H9 (cell line): Measurements from ENCODE around the gene SCN8A. TPM values are rescaled to one million over a fixed set of nuclear protein-coding genes. Genes with fewer than 3 reads are reported as not detected.

Source experiments
- DNase-seq: peaks from one replicate; pipeline ENCODE4 v3.0.0-alpha.2; 2017
- H2AFZ ChIP-seq: one replicate; pipeline ENCODE4 v1.6.1; 2013; ENCODE audit warnings: mild to moderate bottlenecking, low read length, control low read depth, moderate library complexity
- H2AK5ac ChIP-seq: 2 replicates; pipeline ENCODE4 v1.6.1; 2013; ENCODE audit warnings: low read length, control low read depth, mixed read lengths; ENCODE audit not compliant: insufficient read length
- H2BK120ac ChIP-seq: one replicate; pipeline ENCODE4 v1.6.1; 2013; ENCODE audit warnings: low read depth, mild to moderate bottlenecking, low read length, control low read depth, inconsistent platforms; ENCODE audit not compliant: poor library complexity, severe bottlenecking
- H2BK12ac ChIP-seq: 2 replicates; pipeline ENCODE4 v1.6.1; 2013; ENCODE audit warnings: low read length, control low read depth, mixed read lengths, low read depth; ENCODE audit not compliant: insufficient read length
- H2BK15ac ChIP-seq: 2 replicates; pipeline ENCODE4 v1.6.1; 2013; ENCODE audit warnings: low read depth, low read length, control low read depth
- H2BK20ac ChIP-seq: one replicate; pipeline ENCODE4 v1.6.1; 2013; ENCODE audit warnings: low read depth, mild to moderate bottlenecking, low read length, control low read depth, inconsistent platforms; ENCODE audit not compliant: poor library complexity, severe bottlenecking
- H2BK5ac ChIP-seq: 2 replicates; pipeline ENCODE4 v1.6.1; 2013; ENCODE audit warnings: low read length, control low read depth, mixed read lengths; ENCODE audit not compliant: insufficient read length
- H3K14ac ChIP-seq: 2 replicates; pipeline ENCODE4 v1.6.1; 2013; ENCODE audit warnings: low read length, control low read depth; ENCODE audit not compliant: insufficient read depth
- H3K18ac ChIP-seq: 2 replicates; pipeline ENCODE4 v1.6.1; 2013; ENCODE audit warnings: low read depth, mild to moderate bottlenecking, mixed read lengths, low read length, control low read depth; ENCODE audit not compliant: insufficient read length
- H3K23ac ChIP-seq: 2 replicates; pipeline ENCODE4 v1.6.1; 2013; ENCODE audit warnings: low read length, control low read depth, mixed read lengths, low read depth; ENCODE audit not compliant: insufficient read length
- H3K23me2 ChIP-seq: 2 replicates; pipeline ENCODE4 v1.6.1; 2013; ENCODE audit warnings: low read depth, mild to moderate bottlenecking, mixed read lengths, low read length, control low read depth; ENCODE audit not compliant: insufficient read length, poor library complexity, severe bottlenecking
- H3K27ac ChIP-seq: 2 replicates; pipeline ENCODE4 v1.5.1; 2013; ENCODE audit warnings: low read length, control low read depth, mixed read lengths, low read depth; ENCODE audit not compliant: insufficient read length
- H3K27me3 ChIP-seq: 2 replicates; pipeline ENCODE4 v1.6.1; 2013; ENCODE audit warnings: low read length, control low read depth, inconsistent platforms; ENCODE audit not compliant: insufficient read depth
- H3K4ac ChIP-seq: 2 replicates; pipeline ENCODE4 v1.6.1; 2013; ENCODE audit warnings: low read depth, mild to moderate bottlenecking, control low read depth, inconsistent platforms, low read length, moderate library complexity
- H3K4me1 ChIP-seq: 2 replicates; pipeline ENCODE4 v1.6.1; 2013; ENCODE audit warnings: low read length, control low read depth, inconsistent platforms; ENCODE audit not compliant: insufficient read depth
- H3K4me2 ChIP-seq: 2 replicates; pipeline ENCODE4 v1.6.1; 2013; ENCODE audit warnings: low read length, control low read depth, mixed read lengths; ENCODE audit not compliant: insufficient read length, insufficient read depth
- H3K56ac ChIP-seq: 2 replicates; pipeline ENCODE4 v1.6.1; 2013; ENCODE audit warnings: low read depth, mild to moderate bottlenecking, mixed read lengths, low read length, control low read depth; ENCODE audit not compliant: insufficient read length
- H3K79me1 ChIP-seq: 2 replicates; pipeline ENCODE4 v1.6.1; 2013; ENCODE audit warnings: low read depth, mild to moderate bottlenecking, moderate library complexity, low read length, control low read depth, inconsistent platforms; ENCODE audit not compliant: insufficient read depth, poor library complexity, severe bottlenecking
- H3K79me2 ChIP-seq: 2 replicates; pipeline ENCODE4 v1.6.1; 2013; ENCODE audit warnings: low read length, control low read depth, inconsistent platforms; ENCODE audit not compliant: insufficient read depth
- H3K9ac ChIP-seq: 2 replicates; pipeline ENCODE4 v1.6.1; 2013; ENCODE audit warnings: low read length, control low read depth, mixed read lengths; ENCODE audit not compliant: insufficient read length; ENCODE audit errors: extremely low read depth
- H3K9me3 ChIP-seq: one replicate; pipeline ENCODE4 v1.6.1; 2013; ENCODE audit warnings: low read depth, low read length, inconsistent platforms; ENCODE audit not compliant: control insufficient read depth
- H3T11ph ChIP-seq: one replicate; pipeline ENCODE4 v1.6.1; 2013; ENCODE audit warnings: mild to moderate bottlenecking, low read length, control low read depth, inconsistent platforms
- H4K20me1 ChIP-seq: one replicate; pipeline ENCODE4 v1.6.1; 2013; ENCODE audit not compliant: control insufficient read depth, insufficient read length, insufficient read depth
- H4K5ac ChIP-seq: 2 replicates; pipeline ENCODE4 v1.6.1; 2013; ENCODE audit warnings: low read depth, mild to moderate bottlenecking, mixed read lengths, low read length, control low read depth; ENCODE audit not compliant: insufficient read length
- H4K8ac ChIP-seq: replicated peaks from 2 replicates; pipeline ENCODE4 v1.6.1; 2013; ENCODE audit warnings: low read length, control low read depth, mixed read lengths, low read depth; ENCODE audit not compliant: insufficient read length
- H4K91ac ChIP-seq: 2 replicates; pipeline ENCODE4 v1.6.1; 2013; ENCODE audit warnings: low read depth, mild to moderate bottlenecking, moderate library complexity, mixed read lengths, low read length, control low read depth; ENCODE audit not compliant: insufficient read length
- H3K27ac Mint-ChIP-seq, 3 experiments: 2 replicates in 2 of 3; 3 replicates in 1 of 3; pipeline ENCODE4 v1.8.0; 2020 to 2021; ENCODE audit warnings: mixed read lengths in 3 of 3, mild to moderate bottlenecking in 1 of 3, moderate library complexity in 1 of 3
- H3K27me3 Mint-ChIP-seq: 2 replicates; pipeline ENCODE4 v1.8.0; 2021; ENCODE audit warnings: low read depth, mild to moderate bottlenecking, moderate library complexity, mixed read lengths
- H3K36me3 Mint-ChIP-seq, 3 experiments: 2 replicates in 2 of 3; 3 replicates in 1 of 3; pipeline ENCODE4 v1.8.0; 2020 to 2021; ENCODE audit warnings: low read depth in 3 of 3, mixed read lengths in 3 of 3; ENCODE audit not compliant: insufficient read depth in 1 of 3
- H3K4me1 Mint-ChIP-seq, 2 experiments: 2 replicates each; pipeline ENCODE4 v1.8.0; 2020; ENCODE audit warnings: mixed read lengths in 2 of 2
- H3K4me3 Mint-ChIP-seq, 2 experiments: 2 replicates in 1 of 2; 3 replicates in 1 of 2; pipeline ENCODE4 v1.8.0; 2020 to 2021; ENCODE audit warnings: mild to moderate bottlenecking in 2 of 2, mixed read lengths in 2 of 2, moderate library complexity in 1 of 2
- H3K9me3 Mint-ChIP-seq, 2 experiments: 2 replicates in 1 of 2; 3 replicates in 1 of 2; pipeline ENCODE4 v1.8.0; 2020; ENCODE audit warnings: mild to moderate bottlenecking in 2 of 2, mixed read lengths in 2 of 2, moderate library complexity in 1 of 2
- CTCF ChIP-seq: fragments of 200-600 bp; sonication (generic); conservative IDR thresholded peaks from 3 replicates; pipeline ENCODE4 v1.8.0; 2021; ENCODE audit warnings: antibody characterized with exemption, mild to moderate bottlenecking
- WGBS: extraction: QIAGEN DNeasy Blood & Tissue Kit; methylation state at CpG from one replicate; pipeline ENCODE4 v1.1.7; 2013; ENCODE audit warnings: missing lambda C conversion rate, low lambda C conversion rate, mixed read lengths; ENCODE audit not compliant: insufficient read length; ENCODE audit errors: extremely low coverage; 5-methylcytosine and 5-hydroxymethylcytosine counted together
- total RNA-seq: library from RNA; stranded (reverse); gene quantifications from 2 replicates; pipeline ENCODE4 v1.2.1, GENCODE V29; 2021

The SCN8A gene
- total RNA-seq, 1 experiment from 2014 or later, result 15.2 TPM

DNA sequence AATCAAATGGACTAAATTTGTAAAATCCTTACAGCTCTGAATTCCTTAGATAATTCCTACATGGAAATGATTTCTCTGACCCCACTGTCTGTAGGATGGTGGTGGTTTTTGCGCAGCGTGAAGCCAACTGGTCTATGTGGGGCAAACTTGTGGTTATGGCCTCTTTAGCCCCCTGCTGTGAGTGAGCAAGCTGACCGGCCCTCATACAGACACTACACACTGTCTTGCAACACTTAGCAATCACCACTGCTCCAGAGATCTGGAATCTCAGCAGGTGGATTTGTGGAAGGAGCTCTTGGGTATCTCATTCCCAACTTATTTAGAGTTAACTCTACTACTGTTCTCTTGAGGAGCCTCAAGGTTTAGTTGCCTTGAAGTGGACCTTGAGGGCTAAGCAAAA is 70.2 kb downstream of the SCN8A start:
- Mint-ChIP-seq H3K9me3 (no peaks in the 10 kb centered on the region; a peak in 2 of 5 replicates), H3K27me3 (no peaks in the 10 kb centered on the region), H3K4me3 (no peak overlapping the region), H3K4me1 (peaks cover 29 to 36% of the 10 kb centered on the region in 2 experiments), H3K36me3 (peaks cover 14 to 21% (median 20%) of the 10 kb centered on the region in 3 experiments), H3K27ac (no peak overlapping the region)
- no peak overlapping the region for H2BK20ac ChIP-seq
- no peak overlapping the region for H2BK5ac ChIP-seq
- no peaks in the 10 kb centered on the region for H3K4me1 ChIP-seq
- H3K9ac ChIP-seq, result no peak overlapping the region
- H4K91ac ChIP-seq, result no peak overlapping the region
- WGBS, result no CpG with 5 or more reads among the region's 3 CpGs
- H3K79me1 ChIP-seq, result peaks cover 3% of the 10 kb centered on the region
- no peak overlapping the region for H4K8ac ChIP-seq
- no peak overlapping the region for H2AK5ac ChIP-seq
- DNase-seq, result no peak
- no peak overlapping the region for H4K5ac ChIP-seq
- no peak overlapping the region for H3K18ac ChIP-seq
- no peaks in the 10 kb centered on the region for H3K27me3 ChIP-seq
- no peak overlapping the region for H3K23ac ChIP-seq
- H3K14ac ChIP-seq, result no peak overlapping the region
- no peak overlapping the region for H3K4ac ChIP-seq
- no peak overlapping the region for H3K27ac ChIP-seq
- H4K20me1 ChIP-seq, result peaks cover 2% of the 10 kb centered on the region
- TF ChIP-seq CTCF, result no peak
- H3K56ac ChIP-seq, result no peak overlapping the region
- H2BK120ac ChIP-seq, result no peak overlapping the region
- no peak overlapping the region for H2AFZ ChIP-seq
- no peak overlapping the region for H2BK12ac ChIP-seq
- no peak overlapping the region for H3T11ph ChIP-seq
- H3K9me3 ChIP-seq, result no peaks in the 10 kb centered on the region
- no peaks in the 10 kb centered on the region for H3K79me2 ChIP-seq
- no peak overlapping the region for H3K4me2 ChIP-seq
- no peak overlapping the region for H2BK15ac ChIP-seq
- no peaks in the 10 kb centered on the region for H3K23me2 ChIP-seq
